GM19035 (cell line): Measurements from ENCODE around the gene SPHK2.
"Not testable (repeated sequence)": the region's sequence is repeated elsewhere in the genome, so short reads cannot be mapped to it uniquely, and the experiment has no call there.

ENCODE experiments used
- ATAC-seq: cut with Tn5 transposase; IDR thresholded peaks from one replicate; pipeline ENCODE4 v1.9.1; 2021; ENCODE audit not compliant: unreplicated experiment

Gene SPHK2

GRCh38 chr19:48676887-48677286 is 57.6 kb downstream of the SPHK2 start:
- ATAC-seq: no peak

GRCh38 chr19:48678201-48678600 is 58.9 kb downstream of the SPHK2 start:
- ATAC-seq: no peak

GRCh38 chr19:48680006-48680405 is 60.7 kb downstream of the SPHK2 start:
- ATAC-seq: not testable (repeated sequence)
